Stimulated activated CD8-positive, alpha-beta memory T cell treated with anti-CD3 and anti-CD28 coated beads, Interleukin-12 subunit alpha, Interleukin-12 subunit beta, amount 100 ng/mL, for 4 hours (primary cell): ENCODE results near the gene NTNG2.
"Not testable (repeated sequence)": the region's sequence is repeated elsewhere in the genome, so short reads cannot be mapped to it uniquely, and the experiment has no call there.

Experiments
- DNase-seq: peaks from one replicate; pipeline ENCODE4 v3.0.0-alpha.2; 2020; ENCODE audit warnings: low read depth

Gene NTNG2, protein sequence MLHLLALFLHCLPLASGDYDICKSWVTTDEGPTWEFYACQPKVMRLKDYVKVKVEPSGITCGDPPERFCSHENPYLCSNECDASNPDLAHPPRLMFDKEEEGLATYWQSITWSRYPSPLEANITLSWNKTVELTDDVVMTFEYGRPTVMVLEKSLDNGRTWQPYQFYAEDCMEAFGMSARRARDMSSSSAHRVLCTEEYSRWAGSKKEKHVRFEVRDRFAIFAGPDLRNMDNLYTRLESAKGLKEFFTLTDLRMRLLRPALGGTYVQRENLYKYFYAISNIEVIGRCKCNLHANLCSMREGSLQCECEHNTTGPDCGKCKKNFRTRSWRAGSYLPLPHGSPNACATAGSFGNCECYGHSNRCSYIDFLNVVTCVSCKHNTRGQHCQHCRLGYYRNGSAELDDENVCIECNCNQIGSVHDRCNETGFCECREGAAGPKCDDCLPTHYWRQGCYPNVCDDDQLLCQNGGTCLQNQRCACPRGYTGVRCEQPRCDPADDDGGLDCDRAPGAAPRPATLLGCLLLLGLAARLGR

DNA sequence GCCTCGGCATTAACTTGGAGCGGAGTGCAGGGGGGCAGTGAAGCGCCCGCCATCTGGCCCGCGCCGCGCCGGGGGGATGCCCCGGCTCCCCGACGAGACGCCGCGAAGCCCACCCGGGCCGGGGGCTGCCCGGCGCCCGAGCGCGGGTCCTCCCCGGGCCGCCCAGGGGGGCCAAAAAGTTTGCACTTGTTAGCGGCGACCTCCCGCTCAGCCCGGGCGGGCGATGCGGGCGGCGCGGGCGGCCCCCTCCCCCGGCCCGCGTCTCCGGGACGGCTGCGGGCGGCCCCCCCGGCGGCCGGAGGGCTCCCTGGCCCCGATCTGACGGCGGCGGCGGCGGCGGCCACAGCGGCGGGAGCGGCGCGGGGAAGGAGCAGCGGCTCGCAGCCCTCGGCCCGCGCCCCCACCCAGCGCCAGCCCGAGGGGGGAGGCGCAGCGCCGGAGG, at the start of gene NTNG2:
Gene NTNG2, plus strand, starts transcription at position 316 of the 442 bp plus-strand sequence. CDS start 4,774 bp downstream, outside the sequence.
- DNase-seq: no peak

DNA sequence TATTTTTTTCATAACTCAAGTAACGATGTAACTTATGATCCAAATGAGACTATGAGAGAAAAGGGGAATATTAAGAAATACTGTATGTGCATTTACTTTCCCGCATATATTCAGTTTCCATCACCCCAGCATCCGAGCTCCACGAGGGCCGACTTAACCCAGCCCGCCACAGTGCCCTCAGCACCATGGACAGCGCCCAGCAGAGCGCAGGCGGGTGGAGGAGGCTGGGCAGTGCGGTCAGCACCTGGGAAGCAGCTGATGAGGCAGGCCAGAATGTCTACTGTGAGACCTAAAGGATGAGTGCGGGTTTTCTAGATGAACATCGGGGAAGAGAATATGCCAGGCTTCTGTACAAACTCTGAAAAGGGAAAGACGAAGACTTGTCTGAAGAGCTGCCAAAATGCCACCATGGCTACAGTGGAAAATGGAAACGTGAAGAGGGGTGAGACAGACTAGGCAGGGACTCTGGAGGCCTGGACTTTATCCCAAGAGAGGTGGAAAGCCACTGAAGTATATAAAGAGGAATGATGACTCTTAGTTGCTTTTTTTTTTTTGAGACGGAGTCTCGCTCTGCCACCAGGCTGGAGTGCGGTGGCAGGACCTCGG, 47.7 kb upstream of the NTNG2 start:
- no peak for DNase-seq

DNA sequence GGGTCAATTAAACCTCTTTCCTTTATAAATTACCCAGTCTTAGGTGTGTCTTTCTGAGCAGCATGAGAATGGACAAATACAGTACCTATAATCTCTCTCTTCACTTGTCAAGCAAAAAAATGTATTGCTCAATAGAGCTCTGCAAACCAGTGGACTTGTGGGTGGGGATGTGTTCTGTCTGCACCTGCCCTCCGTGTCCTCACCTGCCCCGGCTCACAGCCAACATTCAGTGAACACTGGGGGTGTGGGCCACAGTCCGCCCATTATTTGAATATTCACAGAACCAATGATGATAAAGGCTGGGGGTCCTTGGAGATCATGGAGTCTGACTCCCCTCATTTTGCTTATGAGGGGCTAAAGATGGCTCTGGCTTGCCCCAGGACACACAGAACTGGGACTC, 45.3 kb upstream of the NTNG2 start:
- DNase-seq: no peak

DNA sequence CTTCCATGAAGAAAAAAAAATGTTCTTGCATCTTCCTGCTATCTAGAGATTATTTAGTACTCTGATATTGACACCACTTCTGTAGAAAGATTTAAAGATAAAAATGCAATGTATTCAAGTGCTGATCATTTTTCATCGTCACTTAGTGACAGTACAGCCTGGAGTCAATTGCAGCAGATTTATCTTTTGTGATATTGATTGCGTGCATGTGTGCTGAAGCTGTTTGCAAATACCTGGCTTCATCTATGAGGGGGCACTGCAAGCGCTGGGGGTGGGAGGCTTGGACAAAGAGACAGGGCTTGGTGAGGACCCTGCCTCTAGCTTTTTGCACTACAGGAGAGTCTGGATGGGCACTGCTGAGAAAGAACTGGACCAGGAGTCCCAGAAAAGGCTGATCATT, 44.2 kb upstream of the NTNG2 start:
- no peak for DNase-seq

DNA sequence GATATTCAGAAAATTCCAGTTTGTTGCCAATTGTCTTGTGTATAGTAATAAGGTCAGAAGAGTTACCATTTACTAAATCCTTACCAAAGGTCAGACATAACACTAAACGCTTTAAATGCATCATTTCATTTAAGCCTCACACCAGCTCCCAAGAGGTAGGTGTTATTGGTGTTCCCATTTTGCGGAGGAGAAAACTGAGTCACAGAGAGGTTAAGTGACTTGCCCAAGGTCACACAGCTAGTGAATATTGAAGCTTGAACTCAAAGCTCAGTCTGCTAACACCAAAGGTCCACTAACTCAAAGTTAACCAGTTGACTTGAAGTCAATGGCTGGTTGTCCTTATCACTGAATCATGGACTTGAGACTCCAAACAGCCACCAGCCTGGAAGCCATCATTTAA, 40.8 kb upstream of the NTNG2 start:
- DNase-seq: no peak

DNA sequence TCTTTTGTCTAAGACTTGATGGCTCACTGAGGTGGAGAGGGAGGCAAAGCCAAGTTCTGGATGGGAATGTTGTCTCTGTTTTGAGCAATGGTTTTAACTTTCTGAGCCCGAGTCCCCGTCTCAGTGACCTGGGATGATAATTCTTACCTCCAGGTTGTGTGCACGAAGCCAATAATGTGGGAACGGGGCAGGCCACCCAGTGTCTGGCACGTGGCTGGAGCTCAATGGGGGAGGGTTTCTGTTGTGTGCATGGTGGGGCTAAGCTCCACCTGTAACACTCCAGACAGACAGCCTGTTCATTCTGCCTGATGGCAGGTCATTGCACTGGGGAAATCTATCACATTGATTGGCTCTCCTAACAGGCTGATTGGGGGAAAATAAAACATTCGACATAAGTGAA, 37.1 kb upstream of the NTNG2 start:
- DNase-seq: no peak

DNA sequence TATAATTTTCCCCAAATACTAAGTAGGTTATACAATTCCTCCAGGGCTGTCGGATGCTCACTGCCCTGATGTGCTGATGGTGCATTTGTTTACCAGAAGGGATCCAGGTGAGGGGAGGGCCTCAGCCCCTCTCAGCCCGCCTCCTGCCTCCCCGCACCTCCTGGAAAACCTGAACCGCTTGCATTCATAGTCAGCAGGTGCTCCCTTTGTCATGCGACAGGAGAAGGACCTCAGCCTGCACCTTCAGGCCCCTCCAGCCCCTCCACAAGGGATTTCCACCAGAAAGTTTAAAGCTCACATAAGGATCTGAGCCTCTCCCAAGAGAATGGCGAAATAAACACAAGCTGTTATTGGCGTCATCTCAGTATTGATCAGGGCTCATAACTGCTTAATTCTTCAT, 36.5 kb upstream of the NTNG2 start:
- DNase-seq: no peak

DNA sequence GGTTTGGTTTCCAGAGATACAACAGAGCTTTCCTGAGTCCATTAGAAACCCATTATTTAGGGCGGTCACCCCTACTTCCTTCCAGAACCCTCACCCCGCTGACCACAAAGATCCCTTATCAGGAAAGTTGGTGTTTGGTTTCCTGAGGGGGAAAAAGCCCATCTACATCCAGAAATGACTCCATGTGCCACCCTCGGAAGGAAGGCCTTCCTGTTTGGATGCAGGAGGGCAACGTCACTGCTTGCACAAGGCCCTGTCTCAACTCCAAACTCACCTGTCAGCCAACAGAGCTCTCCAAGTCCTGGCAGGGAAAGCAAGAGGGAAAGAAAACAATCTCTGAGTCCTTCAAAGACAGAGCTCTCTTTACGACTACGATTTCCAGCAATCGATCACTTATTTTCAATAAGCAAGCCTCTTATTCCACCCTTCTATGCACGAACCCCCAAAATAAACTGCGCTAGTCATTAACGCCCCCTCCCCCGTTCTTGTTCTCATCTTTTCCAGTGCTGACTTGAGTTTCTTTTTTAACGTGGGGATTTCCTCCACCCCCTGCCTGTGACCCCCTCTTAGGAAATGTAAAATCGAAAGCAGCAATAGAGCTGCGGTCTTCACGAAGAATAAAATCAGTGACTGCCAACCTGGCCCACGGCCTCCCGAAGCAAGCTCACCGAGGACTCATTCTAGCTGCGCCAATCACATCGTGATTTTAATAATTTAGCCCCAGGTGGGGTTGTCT, 35.7 kb upstream of the NTNG2 start:
- DNase-seq: no peak

DNA sequence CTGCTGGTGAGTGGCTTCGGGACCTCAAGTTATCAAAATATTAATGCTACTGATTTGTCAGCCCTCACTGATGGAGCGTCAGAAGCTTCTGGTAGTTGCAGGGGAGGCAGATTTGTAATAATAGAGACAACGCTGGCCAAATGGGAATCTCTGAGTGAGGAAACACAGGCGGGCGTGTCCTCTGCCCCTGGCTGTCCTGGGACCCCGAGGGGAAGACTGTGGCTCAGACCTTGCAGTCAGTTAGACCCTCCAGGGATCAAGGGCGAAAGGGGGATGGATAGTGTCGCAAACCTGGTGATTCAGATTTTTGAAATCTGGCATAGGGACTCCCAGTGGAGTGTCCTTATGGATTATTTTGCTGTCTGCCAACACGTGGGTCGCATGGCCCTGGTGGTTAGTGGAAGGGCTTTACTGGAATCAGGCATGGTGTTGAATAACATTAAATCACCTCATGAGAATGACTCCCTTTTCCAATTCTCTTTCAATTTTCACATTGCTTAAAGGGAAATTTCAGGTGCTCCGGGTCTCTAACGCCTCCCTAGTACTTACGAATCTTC, 35.1 kb upstream of the NTNG2 start:
- DNase-seq: no peak

DNA sequence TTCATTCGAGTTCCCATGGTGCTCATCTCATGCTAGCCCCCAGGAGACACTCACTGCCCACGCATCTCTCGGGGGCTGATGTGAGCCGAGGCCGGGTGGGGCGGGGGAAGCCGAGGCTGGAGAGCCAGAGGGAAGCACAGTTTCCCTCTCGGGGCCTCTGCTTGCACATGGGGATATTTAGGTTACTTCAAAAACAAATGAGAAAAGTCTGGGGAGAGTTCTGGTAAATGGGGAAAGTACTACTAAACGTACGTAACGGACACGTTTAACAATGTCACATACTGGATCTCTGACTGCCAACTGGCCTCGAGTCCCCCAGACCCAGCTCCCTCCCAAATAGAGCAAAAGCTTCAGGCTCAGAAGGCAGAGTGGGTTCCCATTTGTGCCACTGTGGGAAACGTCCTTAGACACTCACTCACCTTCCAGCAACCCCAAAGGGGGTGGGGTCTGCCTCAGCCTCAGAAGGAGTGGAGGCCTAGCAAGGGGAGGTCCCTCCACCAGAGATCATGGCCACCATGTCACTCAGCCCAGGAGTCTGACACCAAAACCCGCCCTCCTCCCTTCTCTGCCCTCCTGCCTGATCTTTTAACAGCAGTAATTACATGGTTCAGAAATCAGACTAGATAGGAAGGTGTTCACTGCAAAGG, 33.8 kb upstream of the NTNG2 start:
- DNase-seq: no peak

DNA sequence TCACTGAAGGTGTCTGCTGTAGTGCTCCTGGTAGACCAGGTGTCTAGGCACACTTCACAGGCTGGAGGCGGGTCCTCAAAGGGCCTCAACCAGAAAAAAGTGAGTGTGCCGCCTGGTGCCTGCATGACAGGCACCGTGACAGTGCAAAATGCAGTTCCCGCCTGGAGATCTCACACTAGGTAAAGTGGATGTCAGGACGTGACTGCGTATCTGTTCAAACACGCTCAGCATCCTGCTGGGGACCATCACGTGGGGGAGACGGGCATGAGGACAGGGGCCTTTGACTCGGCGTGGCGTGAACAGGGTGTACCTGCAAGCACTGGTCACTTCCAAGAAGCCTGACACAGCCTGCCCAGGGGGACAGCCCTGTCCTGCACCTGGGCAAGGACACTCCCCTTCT, 32.3 kb upstream of the NTNG2 start:
- no peak for DNase-seq

DNA sequence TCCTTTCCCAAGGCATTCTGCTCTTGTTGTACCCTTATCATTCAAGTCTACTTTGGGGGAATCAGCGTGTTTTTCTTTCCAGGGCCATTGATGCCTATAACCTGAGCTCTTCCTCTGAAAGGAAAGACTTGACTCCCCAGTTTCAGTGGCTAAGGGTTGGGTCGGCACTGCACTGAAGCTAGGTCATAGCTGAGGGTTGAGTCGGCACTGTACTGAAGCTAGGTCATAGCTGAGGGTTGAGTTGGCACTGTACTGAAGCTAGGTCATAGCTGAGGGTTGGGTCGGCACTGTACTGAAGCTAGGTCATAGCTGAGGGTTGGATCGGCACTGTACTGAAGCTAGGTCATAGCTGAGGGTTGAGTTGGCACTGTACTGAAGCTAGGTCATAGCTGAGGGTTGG, 27.8 kb upstream of the NTNG2 start:
- DNase-seq: not testable (repeated sequence)

DNA sequence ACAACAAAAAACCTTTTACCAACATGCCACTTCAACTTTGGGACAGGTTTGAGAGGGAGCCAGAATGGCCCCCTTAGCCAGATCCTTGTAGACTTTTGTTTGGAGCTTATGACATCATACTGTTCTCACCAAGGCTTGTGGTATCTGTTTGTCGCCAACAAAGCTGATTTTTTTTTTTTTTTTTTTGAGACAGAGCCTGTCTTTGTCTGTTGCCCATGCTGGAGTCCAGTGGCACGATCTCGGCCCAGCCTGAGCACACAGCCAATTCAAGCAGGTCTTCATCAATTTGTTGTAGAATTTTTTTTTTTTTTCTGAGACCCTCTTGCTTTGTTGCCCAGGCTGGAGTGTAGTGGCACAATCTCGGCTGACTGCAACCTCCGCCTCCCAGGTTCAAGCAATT, 26.4 kb upstream of the NTNG2 start:
- DNase-seq: no peak

DNA sequence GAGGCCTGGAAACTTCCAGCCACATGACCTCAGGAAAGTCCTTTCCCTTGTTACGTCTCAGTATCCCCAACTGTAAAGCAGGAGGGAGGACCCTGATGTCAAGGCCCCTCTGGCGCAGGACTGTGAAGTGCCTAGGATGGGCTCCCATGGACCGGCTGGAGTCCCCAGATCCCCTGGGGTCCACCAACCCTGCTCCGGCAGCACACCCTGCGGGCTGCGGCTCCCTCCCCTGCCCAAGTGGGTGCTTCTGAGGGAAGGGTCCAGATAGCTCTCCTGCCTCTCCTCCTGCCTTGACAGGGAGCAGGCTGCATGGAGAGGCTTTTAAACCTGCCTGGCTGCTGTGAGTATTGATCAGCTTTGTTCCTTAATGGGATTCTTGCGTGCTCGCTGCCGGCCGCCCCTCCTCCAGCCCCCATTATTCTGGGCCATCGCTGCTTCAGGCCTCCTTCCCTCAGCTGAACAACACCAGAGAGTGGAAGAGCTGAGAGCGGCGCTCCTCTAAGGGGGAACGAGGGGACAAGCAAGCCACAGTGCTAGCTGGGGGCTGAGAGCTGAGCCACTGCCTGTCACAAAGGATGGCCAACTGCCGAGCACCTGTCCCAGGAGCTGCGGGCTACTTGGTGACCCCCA, 25.6 kb upstream of the NTNG2 start:
- DNase-seq: no peak

DNA sequence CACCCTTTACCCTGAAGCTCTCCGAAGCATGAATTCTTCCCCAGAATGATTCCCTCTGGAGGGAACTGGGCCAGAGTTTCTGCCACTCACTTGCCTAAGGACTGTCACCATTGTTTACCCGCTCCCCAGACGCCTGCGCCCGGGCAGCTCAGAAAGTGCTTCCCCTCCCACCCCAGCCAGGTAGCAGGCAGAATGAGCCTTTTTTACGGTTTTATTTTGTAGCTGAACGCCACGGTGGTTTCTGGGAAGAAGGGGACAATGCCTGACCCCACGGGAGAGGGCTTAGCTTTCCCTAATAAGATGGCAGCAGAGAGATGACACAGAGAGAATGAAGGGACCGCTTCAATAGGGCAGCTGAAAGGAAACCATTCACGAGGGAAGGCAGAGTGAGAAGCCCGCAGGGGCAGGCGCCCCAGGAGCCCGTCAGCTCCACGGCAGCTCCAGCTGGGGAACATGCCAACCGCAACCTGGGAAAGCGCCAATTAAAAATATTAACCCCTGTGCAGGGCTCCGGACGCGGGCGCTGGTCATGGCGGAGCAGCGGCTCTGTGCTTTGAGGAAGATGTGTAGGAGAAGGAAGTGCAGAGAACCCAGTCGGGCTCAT, 20.4 kb upstream of the NTNG2 start:
- no peak for DNase-seq

DNA sequence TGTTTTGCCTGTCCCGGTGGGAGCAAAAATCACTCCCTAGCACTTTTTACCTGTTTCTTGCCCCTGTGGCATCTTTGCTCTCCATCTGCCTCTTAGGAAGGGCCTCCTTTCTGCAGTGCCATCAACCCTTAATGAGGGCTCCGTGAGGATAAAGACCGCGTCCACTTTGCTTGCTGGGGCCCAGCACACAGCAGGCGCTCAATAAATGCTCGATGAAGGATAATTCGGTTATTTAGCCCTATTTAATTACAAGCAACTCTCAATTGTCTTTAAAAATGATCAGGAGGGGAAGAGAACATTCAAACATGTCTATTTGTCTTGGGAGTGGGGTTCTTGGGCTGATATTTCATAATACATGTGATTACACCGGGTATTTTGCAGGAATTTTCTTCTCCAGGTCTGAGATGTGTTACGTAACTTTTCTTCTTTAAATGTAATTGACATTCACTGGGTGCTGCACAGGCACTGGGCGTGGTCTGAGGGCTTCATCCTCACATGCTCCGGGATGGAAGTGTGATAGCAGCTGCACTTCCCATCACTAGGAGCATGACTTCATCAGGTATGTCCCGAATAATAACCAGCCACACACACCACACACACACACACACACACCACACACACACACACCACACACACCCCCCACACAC, 19.8 kb upstream of the NTNG2 start:
- no peak for DNase-seq

DNA sequence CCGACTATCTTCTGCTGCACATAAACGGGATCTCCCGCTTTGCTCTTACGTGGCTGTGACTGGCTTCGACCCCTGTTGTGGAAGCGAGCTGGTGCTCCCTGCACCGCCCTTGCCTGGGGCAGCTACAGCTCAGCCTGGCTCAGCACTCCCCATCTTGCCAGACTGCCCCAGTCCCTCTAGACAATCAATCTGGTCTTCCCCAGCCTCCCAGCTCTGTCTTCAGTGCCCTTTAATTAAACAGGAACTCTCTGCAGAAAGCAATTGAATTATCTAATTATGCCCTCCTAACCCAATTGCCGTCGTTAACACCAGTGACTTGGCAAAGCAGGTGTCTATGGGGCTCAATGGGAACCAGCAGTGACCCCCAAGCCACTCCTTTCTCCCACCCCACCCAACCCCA, 18.9 kb upstream of the NTNG2 start:
- no peak for DNase-seq

DNA sequence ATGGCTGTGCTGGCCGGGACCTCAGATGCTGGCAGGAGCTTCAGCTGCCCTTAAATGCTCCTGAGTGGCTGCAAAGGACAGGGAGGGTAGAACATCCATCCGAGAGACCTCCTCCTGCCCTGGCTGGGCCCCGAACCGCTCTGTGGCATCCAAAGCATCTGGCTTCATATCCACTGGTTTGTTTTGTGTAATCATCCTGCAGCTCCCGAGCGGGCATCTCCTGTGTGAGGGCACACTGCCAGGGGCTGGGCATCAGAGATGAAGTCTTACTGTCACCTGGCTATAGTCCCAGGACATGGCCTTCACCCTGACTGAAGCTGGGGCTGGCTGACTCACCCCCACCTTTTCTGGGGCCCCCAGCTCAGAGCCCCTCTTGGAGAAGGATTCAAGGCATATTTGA, 18.5 kb upstream of the NTNG2 start:
- DNase-seq: no peak

DNA sequence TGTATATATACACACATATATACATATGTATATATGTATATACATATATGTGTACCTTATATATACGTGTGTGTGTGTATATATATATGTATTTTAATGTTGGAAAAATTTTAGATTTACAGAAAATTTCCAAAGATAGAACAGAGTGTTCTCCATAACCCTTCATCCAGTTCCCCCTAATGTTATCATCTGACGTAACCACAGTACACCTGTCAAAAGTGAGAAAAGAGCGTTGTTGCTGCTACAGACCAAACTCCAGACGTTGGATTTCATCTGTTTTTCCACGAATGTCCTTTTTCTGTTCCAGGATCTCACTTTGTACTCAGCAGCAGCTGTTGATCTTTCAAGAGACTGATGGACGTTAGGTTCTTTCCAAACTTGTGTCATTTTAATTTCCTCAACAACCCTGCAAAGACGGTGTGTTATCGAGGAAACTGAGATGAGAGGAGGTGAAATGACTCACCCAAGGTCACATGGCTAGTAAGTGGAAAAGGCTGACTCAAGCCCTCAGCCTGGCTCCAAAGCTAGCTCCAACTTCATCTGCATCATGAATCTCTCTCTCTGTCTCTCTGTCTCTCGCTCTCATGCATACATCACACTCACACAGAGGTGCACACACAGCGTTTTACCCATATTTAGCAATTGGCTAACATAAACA, 17.0 kb upstream of the NTNG2 start:
- no peak for DNase-seq

DNA sequence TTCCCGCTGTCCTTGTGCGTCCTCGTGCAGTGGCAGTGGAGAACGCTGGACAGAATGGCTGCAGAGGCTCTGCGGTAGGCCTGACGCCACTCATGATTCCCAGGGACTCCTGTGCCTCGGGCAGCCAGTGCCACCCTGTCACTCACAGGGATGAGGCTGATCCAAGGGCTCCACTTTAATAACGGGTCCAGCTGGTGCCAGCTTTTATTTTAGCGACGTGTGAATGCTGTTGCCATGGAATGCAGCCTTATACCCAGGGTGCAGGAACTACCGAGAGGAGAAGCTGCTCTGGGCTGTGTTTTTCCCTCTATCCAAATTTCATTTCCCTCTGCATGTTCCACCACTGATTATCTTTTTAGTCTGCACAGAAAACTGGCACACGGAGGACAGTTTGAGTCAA, 15.8 kb upstream of the NTNG2 start:
- DNase-seq: no peak
